HG03558 (cell line): ENCODE measurements around the gene MTHFSD.

Experiments used
- ATAC-seq: cut with Tn5 transposase; IDR thresholded peaks from one replicate; pipeline ENCODE4 v1.9.1; 2021; ENCODE audit warnings: moderate number of reproducible peaks; ENCODE audit not compliant: unreplicated experiment; ENCODE audit errors: extremely low read depth

The MTHFSD gene

DNA sequence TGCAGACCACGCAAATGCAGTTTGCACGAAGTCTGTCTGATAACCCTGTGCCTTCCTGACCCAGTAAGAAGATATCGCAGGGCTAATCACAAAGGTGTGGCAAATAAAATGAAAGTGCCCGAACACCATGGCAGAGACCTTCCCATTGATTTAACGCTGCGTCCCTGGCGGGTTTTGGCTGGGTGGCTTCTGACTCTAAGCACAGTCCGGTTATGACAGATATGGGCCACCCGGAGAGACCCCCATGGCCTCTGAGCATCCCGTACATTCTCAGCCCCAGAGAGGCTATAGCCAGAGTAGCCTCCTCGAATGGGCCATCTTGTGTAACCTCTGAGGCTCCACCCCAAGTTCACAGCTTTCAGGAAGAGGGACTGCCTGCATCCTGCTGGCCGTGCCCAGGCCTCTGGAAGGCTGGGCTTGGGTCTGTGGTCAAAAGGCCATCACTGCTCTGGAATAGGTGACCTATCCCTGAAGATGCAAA, 17.0 kb upstream of the MTHFSD start:
- no peak for ATAC-seq

DNA sequence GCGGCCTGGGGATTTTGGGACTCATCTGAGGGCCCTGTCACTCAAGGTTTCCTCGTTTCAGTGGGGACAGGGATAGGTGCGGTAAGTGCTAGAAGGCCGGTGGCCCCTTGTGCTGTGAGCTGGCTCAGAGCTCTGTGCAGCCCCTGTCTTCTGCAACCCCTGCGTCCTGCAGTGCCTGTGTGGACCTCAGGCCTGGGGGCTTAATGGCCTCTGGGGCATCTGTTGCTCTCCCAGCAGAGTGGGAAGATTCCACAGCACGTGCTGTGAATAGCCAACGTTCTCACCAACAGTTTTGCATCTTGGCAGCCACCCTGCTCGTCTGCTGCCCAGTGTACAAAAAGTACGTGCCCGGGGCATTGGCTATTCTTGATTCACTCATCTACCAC, 16.5 kb upstream of the MTHFSD start:
- ATAC-seq = no peak

DNA sequence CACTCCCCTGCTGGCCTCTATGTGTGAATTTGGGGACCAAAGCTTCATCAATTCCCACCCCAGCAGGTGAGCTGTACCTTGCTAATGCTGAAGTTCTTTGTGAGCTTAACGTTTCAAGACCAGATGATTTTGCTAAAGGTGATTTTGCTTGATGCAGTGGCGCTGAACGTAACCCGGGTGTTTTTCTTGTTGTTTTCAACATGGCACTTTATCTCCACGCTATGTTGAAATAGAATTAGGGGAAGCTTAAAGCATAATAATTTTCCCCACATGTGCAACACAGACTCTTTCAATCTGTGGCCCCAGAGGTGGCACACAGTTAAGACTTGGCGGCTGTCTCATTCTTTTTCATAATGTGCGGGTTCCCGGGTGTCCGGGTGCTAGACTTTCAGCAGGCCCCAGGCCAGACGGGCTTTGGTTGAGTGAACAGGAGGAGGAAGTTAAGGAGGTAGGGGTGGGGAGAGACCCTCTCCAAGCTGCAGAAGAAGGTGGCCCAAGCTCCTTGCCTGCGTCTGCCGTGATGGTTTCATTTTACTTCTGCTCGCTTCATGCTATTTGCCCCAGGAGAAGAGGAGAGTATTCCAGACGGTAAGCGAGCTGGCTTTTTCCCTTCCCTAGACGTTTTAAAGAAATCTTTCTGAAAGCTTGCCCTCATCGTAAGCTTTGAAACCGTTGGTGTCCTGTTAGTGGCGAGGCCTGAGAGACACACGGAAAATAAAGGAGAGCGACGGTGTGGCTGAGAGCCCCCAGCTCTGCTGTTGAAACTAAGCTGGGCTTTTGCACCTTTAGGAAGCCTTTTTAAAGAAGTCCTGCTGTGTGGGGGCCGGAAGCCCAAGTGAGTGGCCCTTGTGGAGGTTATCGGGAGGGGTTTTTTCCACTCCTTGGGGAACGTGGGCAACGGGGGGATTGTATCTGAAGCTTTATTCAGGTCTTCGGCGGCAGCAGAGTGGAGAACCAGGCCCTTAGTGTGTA, 15.8 kb upstream of the MTHFSD start:
- ATAC-seq = no peak

DNA sequence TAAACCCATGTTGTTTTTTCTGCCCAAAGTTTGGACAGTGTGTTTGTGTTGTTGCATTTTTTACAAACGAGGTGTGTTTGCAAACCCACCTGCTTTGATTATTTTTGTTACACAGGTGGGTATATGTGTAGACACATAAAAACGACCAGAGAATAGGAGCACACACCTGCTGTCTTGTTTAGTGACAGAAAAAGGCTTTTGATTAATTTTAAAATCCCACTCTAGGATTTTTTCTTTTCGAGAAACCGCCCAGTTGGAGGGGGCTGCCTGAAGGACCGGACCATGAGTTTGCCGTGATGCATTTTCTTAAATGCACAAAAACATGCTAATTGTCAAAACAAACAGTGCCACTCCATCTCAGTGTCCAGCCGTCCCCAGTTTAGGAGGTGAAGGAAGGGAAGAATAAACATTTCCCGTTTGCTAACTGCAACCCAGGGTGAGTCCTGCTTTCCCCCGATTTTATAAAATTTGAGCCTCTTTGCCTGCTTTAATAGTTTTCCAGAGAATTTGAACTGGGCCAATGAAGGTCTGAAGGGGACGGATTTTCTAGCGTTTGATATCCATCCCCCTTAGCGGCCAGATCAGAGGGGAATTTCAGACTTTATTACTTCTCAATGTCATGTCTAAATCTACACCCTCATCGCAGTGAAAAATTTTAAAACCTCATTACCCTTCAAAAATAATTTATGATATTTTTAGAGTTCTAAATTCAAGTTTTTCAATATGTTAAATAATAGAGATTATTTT, 14.8 kb upstream of the MTHFSD start:
- ATAC-seq = no peak

DNA sequence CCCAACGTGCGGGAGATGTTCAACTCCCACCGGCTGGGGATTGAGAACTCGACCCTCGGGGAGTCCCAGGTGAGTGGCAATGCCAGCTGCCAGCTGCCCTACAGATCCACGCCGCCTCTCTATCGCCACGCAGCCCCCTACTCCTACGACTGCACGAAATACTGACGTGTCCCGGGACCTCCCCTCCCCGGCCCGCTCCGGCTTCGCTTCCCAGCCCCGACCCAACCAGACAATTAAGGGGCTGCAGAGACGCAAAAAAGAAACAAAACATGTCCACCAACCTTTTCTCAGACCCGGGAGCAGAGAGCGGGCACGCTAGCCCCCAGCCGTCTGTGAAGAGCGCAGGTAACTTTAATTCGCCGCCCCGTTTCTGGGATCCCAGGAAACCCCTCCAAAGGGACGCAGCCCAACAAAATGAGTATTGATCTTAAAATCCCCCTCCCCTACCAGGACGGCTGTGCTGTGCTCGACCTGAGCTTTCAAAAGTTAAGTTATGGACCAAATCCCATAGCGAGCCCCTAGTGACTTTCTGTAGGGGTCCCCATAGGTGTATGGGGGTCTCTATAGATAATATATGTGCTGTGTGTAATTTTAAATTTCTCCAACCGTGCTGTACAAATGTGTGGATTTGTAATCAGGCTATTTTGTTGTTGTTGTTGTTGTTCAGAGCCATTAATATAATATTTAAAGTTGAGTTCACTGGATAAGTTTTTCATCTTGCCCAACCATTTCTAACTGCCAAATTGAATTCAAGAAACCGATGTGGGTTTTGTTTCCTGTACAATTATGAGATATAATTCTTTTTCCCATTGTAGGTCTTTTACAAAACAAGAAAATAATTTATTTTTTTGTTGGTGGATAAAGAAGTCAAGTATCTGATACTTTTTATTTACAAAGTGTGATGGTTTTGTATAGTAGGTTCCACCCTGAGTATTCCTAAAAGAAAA, 13.9 kb upstream of the MTHFSD start:
- ATAC-seq = no peak

DNA sequence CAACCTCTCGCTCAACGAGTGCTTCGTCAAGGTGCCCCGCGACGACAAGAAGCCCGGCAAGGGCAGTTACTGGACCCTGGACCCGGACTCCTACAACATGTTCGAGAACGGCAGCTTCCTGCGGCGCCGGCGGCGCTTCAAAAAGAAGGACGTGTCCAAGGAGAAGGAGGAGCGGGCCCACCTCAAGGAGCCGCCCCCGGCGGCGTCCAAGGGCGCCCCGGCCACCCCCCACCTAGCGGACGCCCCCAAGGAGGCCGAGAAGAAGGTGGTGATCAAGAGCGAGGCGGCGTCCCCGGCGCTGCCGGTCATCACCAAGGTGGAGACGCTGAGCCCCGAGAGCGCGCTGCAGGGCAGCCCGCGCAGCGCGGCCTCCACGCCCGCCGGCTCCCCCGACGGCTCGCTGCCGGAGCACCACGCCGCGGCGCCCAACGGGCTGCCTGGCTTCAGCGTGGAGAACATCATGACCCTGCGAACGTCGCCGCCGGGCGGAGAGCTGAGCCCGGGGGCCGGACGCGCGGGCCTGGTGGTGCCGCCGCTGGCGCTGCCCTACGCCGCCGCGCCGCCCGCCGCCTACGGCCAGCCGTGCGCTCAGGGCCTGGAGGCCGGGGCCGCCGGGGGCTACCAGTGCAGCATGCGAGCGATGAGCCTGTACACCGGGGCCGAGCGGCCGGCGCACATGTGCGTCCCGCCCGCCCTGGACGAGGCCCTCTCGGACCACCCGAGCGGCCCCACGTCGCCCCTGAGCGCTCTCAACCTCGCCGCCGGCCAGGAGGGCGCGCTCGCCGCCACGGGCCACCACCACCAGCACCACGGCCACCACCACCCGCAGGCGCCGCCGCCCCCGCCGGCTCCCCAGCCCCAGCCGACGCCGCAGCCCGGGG, 12.9 kb upstream of the MTHFSD start:
- no peak for ATAC-seq

DNA sequence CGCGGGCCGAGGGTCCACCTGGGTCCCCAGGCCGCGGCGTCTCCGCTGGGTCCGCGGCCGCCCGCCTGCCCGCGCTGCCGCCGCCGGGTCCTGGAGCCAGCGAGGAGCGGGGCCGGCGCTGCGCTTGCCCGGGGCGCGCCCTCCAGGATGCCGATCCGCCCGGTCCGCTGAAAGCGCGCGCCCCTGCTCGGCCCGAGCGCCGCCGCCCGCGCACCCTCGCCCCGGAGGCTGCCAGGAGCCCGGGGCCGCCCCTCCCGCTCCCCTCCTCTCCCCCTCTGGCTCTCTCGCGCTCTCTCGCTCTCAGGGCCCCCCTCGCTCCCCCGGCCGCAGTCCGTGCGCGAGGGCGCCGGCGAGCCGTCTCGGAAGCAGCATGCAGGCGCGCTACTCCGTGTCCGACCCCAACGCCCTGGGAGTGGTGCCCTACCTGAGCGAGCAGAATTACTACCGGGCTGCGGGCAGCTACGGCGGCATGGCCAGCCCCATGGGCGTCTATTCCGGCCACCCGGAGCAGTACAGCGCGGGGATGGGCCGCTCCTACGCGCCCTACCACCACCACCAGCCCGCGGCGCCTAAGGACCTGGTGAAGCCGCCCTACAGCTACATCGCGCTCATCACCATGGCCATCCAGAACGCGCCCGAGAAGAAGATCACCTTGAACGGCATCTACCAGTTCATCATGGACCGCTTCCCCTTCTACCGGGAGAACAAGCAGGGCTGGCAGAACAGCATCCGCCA, 12.1 kb upstream of the MTHFSD start:
- ATAC-seq = no peak

DNA sequence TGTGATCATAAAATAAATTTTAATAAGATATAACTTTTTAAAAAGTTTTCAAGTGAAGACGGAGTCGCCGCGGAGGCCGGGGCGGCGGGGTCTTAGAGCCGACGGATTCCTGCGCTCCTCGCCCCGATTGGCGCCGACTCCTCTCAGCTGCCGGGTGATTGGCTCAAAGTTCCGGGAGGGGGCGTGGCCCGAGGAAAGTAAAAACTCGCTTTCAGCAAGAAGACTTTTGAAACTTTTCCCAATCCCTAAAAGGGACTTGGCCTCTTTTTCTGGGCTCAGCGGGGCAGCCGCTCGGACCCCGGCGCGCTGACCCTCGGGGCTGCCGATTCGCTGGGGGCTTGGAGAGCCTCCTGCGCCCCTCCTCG, 11.5 kb upstream of the MTHFSD start, which contains the start of gene FOXC2:
TSS of gene FOXC2 (plus strand) at position 229 of the 365 bp plus-strand sequence. CDS start 507 bp downstream, outside the sequence.
- no peak for ATAC-seq

DNA sequence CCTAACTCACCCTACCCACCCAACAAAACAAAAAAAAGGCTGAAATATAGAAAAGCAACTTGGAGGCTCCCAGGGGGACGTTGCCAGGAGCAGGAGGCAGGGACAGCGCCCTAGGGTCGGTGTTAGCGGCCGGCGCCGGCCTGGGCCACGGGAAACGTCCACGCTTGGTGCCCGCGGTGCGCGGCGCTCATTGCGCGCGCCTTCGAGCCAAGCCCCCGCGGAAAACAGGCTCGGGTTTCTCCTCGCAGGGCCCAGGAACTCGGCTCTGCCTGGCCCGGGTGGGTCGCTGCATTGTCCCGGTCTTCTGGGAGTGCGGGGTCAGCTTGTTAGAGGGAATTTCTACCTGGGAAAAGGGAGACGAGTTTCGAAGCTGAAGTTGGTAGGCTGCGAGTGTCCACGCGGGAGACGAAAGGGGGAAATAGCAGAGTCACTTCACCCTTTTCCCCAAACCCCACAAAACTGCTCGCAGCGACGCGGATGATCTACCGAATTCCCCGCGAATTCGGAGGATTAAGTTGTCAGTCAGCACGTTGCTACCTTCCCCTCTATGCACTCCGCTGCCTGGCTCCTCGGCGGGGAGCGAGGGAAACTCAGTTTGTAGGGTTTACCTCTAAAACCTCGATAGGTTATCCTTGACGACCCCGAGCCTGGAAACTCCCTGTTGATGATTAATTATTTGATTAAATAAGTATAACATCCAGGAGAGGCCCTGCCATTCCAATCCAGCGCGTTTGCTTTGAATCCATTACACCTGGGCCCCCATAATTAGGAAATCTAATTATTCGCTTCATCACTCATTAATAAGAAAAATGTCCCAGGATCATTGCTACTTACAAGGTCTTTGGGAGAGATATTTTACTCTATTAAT, 10.8 kb upstream of the MTHFSD start:
- no peak for ATAC-seq

DNA sequence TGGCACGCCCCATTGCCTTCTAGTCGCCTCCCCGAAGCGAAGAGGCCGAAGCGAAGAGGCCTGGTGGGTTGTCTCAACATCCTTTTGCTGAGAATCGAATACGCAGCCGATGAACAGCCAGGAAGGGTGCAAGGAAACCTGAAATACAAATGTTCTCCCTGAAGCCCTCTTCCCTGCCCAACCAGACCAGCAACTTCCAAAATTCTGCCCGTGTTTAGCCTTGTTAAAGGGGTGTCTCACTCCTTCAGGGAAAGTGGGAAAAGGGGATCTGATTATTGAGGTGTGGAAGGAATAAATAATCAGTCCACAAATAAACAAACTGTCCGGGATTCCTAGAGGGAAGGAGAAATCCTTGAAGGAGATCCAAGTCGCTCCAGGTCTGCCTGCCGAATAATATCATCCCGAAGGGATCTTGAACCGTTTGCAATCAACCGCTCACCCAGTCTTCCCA, 10.2 kb upstream of the MTHFSD start:
- no peak for ATAC-seq

DNA sequence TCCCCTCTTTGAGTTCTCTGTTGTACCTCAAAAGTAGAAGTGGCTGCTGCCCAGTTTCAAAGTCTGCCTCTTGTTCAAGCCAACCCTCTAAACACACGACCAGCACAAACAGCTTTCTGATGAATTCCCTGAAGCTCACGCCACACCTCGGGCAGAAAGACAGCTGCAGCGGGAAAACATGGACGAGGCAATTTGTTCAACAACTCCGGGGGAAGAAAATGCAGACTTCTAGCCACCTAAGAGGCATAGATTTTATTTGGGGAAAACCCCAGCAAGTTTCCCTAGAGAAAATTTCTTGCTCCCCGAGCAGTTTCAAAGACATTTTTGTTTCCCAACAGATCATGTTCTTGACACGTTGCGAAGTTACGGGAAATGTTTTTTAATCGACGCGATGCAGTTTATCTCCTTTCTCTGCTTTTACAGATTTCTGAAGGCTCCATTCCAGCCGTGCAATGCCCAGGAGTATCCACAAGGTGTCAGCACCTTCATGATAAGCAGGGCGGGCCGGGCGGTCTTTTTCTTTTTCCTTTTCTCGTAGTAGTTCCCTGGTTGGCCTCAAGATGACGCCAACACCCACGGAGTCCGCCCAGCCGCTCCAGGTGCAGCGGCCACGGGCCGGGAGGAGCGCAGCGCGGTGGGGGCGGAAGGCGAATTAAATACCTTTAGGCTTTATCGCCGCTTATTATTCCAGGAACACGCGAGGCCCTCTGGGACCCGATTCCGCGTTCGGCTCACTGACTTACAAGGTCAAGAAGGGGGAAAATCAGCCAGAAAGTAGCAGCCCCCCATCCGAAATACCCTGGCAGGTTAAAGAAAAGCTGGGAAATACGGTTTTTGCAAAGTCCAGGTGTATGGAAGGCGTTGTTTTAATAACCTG, 8.7 kb upstream of the MTHFSD start:
- ATAC-seq = no peak

DNA sequence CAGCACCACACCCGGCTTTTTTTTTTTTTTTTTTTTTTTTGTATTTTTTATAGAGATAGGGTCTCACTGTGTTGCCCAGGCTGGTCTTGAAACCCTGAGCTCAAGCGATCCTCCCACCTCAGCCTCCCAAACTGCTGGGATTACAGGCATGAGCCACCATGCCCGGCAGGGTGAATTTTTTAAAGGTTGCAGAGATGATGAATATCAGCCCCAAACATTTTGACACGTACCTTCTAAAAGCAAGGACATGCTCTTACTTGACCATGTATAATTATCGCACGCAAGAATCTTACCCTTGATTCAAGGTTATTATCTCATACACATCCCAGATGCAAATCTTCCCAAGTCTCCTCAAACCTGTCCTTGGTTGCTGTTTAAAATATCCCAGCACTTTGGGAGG, 7.3 kb upstream of the MTHFSD start:
- no peak for ATAC-seq

DNA sequence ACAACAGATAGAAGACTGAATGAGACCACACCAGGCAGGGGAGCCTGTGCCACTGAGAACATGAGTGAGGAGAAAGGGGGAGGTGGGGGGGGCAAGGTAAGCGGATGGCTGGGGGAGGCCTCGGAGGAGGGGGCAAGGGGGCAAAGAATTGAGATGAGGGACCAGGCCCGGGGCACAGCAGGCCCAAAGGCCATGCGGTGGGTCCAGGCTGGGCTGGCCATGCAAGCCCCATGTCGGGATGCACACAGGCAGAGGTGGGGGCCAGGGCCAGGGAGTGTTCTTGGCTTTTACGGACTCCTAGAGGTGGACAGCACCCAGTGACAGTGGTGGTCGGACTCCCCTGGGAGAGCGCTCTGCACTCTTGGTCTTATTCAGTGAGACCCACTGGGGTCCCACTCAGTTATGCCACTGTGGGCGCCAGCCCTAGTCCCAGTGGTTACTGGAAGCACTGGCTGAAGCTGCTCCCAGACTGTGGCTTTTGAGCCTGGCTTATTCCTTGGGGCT, 4.8 kb upstream of the MTHFSD start:
- ATAC-seq = no peak

DNA sequence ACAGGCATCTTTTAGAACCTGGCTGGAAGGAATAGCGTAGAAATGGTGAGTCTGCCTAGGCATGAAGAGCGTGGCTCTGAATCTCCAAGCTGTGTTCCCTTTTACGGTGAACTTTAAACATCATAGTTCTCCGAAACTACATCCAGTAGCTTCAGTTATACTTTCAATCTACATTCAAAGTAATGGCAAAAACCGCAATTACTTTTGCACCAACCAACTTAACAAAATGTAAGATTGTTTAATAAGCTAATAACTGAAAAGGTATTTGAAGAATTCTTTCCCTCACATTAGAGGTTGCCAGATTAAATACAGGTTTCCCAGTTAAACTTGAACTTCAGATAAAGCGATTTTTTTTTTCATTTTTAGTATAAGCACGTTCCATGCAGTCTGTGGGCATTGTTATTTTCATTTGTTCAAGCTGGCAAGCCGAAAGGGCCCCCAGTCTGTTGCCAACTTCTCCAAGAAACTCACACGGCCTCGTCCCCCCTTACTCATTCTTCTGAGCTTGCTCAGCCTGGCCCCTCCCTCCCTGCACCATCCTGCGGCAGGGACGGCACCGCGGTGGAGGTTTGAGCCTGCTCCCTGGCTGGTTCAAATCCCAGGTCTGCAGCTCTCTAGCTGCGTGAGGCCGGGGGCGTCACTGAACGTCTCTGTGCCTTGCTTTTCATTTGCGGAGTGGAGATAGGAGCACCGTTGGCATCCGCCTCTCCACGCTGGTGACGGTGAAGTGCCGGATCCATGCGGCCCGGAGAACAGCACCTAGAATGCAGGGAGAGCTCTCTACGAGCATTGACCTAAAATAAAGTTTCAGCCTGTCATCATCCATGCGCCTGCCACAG, 3.5 kb upstream of the MTHFSD start:
- no peak for ATAC-seq

DNA sequence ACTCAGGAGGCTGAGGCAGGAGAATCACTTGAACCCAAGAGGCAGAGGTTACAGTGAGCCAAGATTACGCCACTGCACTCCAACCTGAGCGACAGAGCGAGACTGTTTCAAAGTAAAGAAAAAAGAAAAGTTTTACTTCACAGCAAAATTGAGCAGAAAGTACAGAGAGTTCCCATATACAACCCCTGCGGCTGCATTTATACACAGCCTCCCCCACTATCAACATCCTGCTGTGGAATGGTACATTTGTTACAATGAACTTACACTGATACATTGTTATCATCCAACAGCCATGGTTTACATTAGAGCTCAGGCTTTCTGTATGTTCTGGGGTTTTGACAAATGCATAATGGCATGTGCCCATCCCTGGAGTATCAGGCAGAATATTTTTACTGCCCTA, 2.6 kb upstream of the MTHFSD start:
- ATAC-seq = no peak

DNA sequence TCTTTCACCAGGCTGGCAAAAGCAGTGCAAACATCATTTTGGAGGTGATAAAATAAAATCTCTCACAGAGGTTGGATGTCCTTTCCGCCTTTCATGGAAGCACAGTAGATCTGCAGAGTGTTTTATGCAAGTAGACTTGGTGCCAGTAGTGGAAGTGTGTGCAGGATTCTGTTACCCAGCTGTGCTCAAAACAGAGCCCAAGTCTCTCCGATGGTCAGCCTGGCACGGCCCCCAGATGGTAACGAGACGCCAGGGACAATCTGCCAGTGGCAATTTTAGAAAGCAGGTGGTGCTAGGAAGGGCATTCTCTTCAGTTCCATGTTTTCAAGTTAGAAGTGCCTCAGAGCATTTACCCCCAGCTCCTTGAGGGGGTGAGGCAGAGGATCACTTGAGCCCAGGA, 1.5 kb upstream of the MTHFSD start:
- ATAC-seq = no peak
